Lower lobe of right lung (tissue), 2 donors: ENCODE results near the gene NDUFAF3. TPM values are rescaled to one million over a fixed set of nuclear protein-coding genes. Genes with fewer than 3 reads are reported as not detected.
A peak's percentile ranks its signal among the peaks of the same experiment; 100 is the strongest.

ENCODE experiments used
- ATAC-seq, 2 donors: fragments of 200-7000 bp; cut with Tn5 transposase; one replicate each; pipeline ENCODE4 v1.9.1; 2020 to 2022; ENCODE audit warnings: mild to moderate bottlenecking in 2 of 2, moderate library complexity in 2 of 2
- DNase-seq: peaks from one replicate; pipeline ENCODE4 v3.0.0-alpha.2; 2020
- H3K27ac ChIP-seq: fragments of 200-600 bp; one replicate; pipeline ENCODE4 v1.8.0; 2022
- H3K27me3 ChIP-seq: fragments of 200-600 bp; one replicate; pipeline ENCODE4 v1.8.0; 2022; ENCODE audit warnings: low read depth
- H3K36me3 ChIP-seq: fragments of 200-600 bp; one replicate; pipeline ENCODE4 v1.8.0; 2022; ENCODE audit warnings: mild to moderate bottlenecking
- H3K4me1 ChIP-seq: fragments of 200-600 bp; one replicate; pipeline ENCODE4 v1.8.0; 2022
- H3K4me3 ChIP-seq: fragments of 200-600 bp; one replicate; pipeline ENCODE4 v1.8.0; 2022; ENCODE audit warnings: mild to moderate bottlenecking
- H3K9me3 ChIP-seq: fragments of 200-600 bp; one replicate; pipeline ENCODE4 v1.8.0; 2022
- intact Hi-C: fragments of 100-400 bp; cut with DNase I; formaldehyde crosslinking; loops from one replicate; pipeline ENCODE4 v1.11.0; 2022
- total RNA-seq: library from RNA; stranded (reverse); fragmentation: NEBNext Ultra II Directional; extraction: Animal tissue kit (Norgen Biotek cat#: 25700); gene quantifications from one replicate; pipeline ENCODE4 v1.2.1, GENCODE V29; 2021
- TF ChIP-seq, protein P1 (sequence below): fragments of 200-600 bp; IDR thresholded peaks from one replicate; pipeline ENCODE4 v1.8.0; 2022; ENCODE audit warnings: antibody characterized with exemption, mild to moderate bottlenecking
- donor health status: DM: no; HTN: yes; CAD: no; lungs with severe emphysema.

Gene NDUFAF3
- total RNA-seq, 1 donor from 2014 or later, result 85.6 TPM

DNA sequence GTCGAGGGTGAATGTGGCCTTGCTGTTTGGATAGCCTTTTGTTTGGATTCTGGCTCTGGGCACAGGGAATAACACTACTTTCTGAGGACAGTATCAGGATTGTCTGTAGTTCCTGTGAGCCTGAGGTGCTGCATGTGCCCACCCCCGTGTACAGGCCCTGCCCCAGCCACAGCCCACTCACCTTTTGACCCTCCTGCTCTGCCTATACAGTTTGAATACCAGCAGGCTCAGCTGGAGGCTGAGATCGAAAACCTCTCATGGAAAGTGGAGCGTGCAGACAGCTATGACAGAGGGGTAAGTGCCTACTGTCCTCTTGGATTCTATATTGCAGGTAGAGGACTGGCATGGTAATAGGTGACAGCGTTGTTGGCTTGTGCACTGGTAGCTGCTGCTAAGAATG is 39.2 kb upstream of the NDUFAF3 start:
- Histone ChIP-seq H3K4me3 (no peak overlapping the region), H3K27ac (no peak overlapping the region), H3K36me3 (peaks cover 82% of the 10 kb centered on the region), H3K4me1 (no peaks in the 10 kb centered on the region), H3K9me3 (no peaks in the 10 kb centered on the region), H3K27me3 (no peaks in the 10 kb centered on the region)
- DNase-seq (no peak), ATAC-seq (no peak)
- intact Hi-C loops, result no loop called here
- TF ChIP-seq, protein P1, sequence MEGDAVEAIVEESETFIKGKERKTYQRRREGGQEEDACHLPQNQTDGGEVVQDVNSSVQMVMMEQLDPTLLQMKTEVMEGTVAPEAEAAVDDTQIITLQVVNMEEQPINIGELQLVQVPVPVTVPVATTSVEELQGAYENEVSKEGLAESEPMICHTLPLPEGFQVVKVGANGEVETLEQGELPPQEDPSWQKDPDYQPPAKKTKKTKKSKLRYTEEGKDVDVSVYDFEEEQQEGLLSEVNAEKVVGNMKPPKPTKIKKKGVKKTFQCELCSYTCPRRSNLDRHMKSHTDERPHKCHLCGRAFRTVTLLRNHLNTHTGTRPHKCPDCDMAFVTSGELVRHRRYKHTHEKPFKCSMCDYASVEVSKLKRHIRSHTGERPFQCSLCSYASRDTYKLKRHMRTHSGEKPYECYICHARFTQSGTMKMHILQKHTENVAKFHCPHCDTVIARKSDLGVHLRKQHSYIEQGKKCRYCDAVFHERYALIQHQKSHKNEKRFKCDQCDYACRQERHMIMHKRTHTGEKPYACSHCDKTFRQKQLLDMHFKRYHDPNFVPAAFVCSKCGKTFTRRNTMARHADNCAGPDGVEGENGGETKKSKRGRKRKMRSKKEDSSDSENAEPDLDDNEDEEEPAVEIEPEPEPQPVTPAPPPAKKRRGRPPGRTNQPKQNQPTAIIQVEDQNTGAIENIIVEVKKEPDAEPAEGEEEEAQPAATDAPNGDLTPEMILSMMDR, result no peak

DNA sequence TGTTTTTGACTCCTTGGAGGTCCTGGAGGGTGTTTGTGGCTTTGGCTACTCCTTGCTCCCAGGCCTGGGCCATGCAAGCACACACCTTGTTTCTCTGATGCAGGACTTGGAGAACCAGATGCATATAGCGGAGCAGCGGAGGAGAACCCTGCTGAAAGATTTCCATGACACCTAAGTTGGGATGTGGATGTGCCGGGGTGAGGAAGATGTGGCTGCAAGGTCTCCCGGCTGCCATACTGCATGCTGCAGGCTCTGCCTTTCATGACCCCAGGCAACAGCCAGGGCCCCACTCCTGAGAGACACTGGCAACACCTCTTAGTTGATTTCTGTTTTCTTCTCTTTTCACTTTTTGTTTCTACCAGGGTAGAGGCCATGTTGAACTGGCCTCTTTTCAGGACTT is 38.8 kb upstream of the NDUFAF3 start:
- DNase-seq (no peak), ATAC-seq (no peak)
- no peaks in the 10 kb centered on the region for H3K27me3 ChIP-seq
- intact Hi-C loops, result no loop called here
- no peaks in the 10 kb centered on the region for H3K9me3 ChIP-seq
- no peak overlapping the region for H3K4me3 ChIP-seq
- no peak overlapping the region for H3K27ac ChIP-seq
- peaks cover 78% of the 10 kb centered on the region for H3K36me3 ChIP-seq
- no peaks in the 10 kb centered on the region for H3K4me1 ChIP-seq
- TF ChIP-seq, protein P1, result no peak

DNA sequence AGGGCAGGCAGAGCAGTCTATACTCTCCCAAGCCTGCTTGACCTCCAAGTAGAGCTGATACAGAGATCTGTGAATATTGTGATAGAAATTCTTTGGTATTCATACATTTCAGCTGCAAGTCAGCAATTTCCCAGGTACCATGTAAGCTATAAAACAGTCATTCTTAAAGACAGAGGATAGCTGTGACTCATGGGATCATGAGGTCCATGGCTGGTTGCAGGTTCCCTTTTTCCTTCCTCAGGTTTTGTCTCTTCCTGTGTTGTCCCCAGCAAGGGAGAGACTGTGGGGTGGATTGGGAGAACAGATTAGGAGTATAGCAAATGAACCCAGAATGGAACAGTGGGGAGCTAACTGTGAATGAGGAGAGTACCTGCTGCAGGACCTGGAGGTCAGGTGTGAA is 37.3 kb upstream of the NDUFAF3 start:
- no peak overlapping the region for H3K27ac ChIP-seq
- ATAC-seq, result no peak

DNA sequence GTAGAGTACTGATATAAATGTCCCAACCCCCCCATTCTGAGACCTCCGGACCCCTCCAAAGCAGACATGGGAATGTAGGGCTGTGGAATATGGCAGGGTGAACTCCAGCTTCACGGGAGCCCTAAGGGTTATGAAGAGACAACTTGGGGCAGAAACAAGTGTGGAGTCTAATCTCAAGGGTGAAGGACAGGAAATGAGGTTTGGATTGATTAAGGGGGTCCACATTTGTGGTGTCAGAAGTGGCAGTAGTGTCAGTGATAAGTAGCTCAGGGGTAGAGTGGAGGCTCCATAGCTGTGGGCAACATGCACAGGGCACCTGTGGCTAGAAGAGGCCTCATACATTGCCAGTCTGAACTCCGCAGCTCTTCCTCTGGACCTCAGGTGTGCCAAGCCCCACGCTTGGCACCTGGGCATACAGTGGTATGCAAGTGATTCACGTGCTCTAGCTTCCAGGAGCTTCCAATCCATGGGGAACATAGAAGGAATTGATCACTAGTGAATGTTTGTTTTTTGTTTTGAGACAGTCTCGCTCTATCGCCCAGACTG is 36.0 kb upstream of the NDUFAF3 start:
- H3K27ac ChIP-seq, result no peak overlapping the region
- H3K4me1 ChIP-seq, result peaks cover 16% of the 10 kb centered on the region
- intact Hi-C loops, result no loop called here
- no peak overlapping the region for H3K4me3 ChIP-seq
- peaks cover 52% of the 10 kb centered on the region for H3K36me3 ChIP-seq
- no peaks in the 10 kb centered on the region for H3K27me3 ChIP-seq
- TF ChIP-seq, protein P1, result no peak
- no peak for DNase-seq
- H3K9me3 ChIP-seq, result no peaks in the 10 kb centered on the region
- no peak for ATAC-seq

More for the DNA sequence above, 37.3 kb upstream of the NDUFAF3 start:
- intact Hi-C loops, result no loop called here
- Histone ChIP-seq H3K4me3 (no peak overlapping the region), H3K9me3 (no peaks in the 10 kb centered on the region), H3K4me1 (peaks cover 13% of the 10 kb centered on the region), H3K36me3 (peaks cover 64% of the 10 kb centered on the region), H3K27me3 (no peaks in the 10 kb centered on the region)
- TF ChIP-seq, protein P1, result no peak
- DNase-seq, result no peak

DNA sequence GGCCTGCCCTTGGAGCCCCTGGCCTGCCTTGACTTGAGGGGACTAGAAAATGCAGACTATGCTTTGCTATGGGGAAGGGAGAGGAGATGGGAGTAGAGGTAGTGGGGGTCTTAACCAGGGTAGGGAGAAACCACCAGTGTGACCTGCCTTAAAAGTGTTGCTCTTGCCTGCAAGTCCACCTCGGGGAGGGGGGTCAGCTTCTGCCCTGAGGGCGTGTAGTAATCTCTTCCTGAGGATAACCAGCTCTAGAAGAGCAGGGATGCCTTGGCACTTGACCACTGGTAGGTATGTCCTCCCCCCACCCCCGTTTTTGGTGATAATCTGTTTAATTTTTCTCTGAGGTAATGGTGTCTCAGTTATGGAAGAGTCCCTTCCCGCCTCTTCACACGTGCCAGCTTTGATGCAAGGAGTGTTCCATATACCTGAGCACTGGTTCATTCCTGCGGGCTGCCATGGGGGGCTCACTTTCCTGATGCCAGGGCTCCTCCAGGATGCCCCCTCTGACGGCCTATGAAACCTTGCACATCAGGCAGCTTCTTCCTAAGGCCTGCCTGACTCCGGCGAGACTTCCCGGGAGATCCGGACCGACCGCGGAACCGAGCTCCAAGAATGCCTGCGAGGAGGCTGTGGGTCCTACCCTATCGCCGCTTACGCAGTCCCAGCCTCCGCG is 32.7 kb upstream of the NDUFAF3 start:
- Histone ChIP-seq H3K4me3 (peak overlapping the region; percentile 83), H3K27ac (peak overlapping the region; percentile 88), H3K27me3 (no peaks in the 10 kb centered on the region), H3K36me3 (peaks cover 18% of the 10 kb centered on the region), H3K4me1 (peaks cover 29% of the 10 kb centered on the region), H3K9me3 (no peaks in the 10 kb centered on the region)
- intact Hi-C loops, result no loop called here
- TF ChIP-seq, protein P1, result no peak
- DNase-seq (no peak), ATAC-seq (no peak)
